Adrenal gland (tissue), 5 donors: ENCODE results near the gene AGO4.

Experiments used
- POLR2A ChIP-seq, 2 donors: fragments of 450-650 bp; IDR thresholded peaks; one replicate each; pipeline ENCODE4 v1.6.1; 2017; ENCODE audit warnings: antibody characterized with exemption in 2 of 2, mild to moderate bottlenecking in 2 of 2, moderate library complexity in 1 of 2
- TF ChIP-seq, protein P1 (sequence below), 6 experiments: fragments of 450-650 bp in 4 of 6; fragments of 200-600 bp in 2 of 6; sonication (generic) in 1 of 6; IDR thresholded peaks; 1 replicate in 5 of 6; 2 replicates in 1 of 6; pipeline versions ENCODE4 v1.5.1 to v1.8.0; 2016 to 2021; ENCODE audit warnings: antibody characterized with exemption in 6 of 6, mild to moderate bottlenecking in 2 of 6, moderate library complexity in 1 of 6
- donor health status: DM: no; HTN: no; CAD: no.

DNA sequence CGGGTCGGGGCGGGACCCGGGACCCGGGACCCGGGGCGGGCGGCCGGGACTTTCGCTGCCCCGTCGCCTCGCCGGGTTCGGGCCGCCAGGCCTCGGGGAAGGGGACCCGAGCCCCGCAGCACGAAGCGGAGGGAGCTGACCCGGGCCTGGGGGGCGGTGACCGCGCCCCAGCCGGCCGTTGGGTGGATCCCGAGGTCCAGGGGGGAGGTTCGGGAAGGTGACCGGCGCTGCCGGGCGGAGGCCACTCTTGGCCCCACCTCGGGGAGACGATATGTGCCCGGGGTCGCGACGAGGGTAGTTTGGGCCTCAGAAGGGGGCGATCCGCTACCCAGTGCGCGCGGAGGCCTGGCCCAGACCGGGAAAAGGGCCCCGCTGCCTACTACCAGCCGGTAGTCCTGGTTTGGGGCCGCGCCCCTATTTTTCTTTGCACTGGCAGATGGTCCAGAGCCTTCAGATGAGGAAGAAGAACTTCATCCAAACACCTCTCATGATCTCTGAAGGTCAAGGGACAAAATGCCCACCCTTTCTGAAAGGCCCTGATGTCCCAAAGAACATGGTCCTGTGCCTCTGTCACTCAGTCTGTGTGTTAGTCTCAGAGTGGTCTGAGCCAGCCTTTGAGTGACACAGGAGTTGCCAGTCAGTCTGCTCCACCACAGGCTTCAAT lies 766 bp downstream of the AGO4 start:
- TF ChIP-seq, protein P1, sequence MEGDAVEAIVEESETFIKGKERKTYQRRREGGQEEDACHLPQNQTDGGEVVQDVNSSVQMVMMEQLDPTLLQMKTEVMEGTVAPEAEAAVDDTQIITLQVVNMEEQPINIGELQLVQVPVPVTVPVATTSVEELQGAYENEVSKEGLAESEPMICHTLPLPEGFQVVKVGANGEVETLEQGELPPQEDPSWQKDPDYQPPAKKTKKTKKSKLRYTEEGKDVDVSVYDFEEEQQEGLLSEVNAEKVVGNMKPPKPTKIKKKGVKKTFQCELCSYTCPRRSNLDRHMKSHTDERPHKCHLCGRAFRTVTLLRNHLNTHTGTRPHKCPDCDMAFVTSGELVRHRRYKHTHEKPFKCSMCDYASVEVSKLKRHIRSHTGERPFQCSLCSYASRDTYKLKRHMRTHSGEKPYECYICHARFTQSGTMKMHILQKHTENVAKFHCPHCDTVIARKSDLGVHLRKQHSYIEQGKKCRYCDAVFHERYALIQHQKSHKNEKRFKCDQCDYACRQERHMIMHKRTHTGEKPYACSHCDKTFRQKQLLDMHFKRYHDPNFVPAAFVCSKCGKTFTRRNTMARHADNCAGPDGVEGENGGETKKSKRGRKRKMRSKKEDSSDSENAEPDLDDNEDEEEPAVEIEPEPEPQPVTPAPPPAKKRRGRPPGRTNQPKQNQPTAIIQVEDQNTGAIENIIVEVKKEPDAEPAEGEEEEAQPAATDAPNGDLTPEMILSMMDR (IDR thresholded peaks at IDR 0.05): no peak
- TF ChIP-seq POLR2A (IDR thresholded peaks at IDR 0.05): peak in 1 of 2 donors; percentile 23
